PC-3 (cell line): ENCODE measurements around the gene NTPCR.

Experiments
- CTCF ChIP-seq: fragments of 300-600 bp; sonication (generic); conservative IDR thresholded peaks from 2 replicates; pipeline ENCODE4 v1.5.1; 2017; ENCODE audit warnings: antibody characterized with exemption, low read depth, mild to moderate bottlenecking, low read length
- EZH2 ChIP-seq: fragments of 300-600 bp; sonication (generic); IDR thresholded peaks from one replicate; pipeline ENCODE4 v1.6.1; 2017; ENCODE audit warnings: antibody characterized with exemption, mild to moderate bottlenecking, low read length; ENCODE audit not compliant: unreplicated experiment

GRCh38 chr1:232979558-232979957 is 29.1 kb downstream of the NTPCR start:
- TF ChIP-seq CTCF, result no peak
- TF ChIP-seq EZH2, result no peak
